ENCODE data around the gene TTC21B. TPM values are rescaled to one million over a fixed set of nuclear protein-coding genes. Genes with fewer than 3 reads are reported as not detected.
"Not testable (repeated sequence)": the region's sequence is repeated elsewhere in the genome, so short reads cannot be mapped to it uniquely, and the experiment has no call there.

The TTC21B gene
- polyA plus RNA-seq, 1 donor, result 20.1 TPM

- no peak for DNase-seq (ENCODE audit: low read depth)
Measured at GRCh38 chr2:165886487-165887146, 67.0 kb downstream of the TTC21B start.

DNA sequence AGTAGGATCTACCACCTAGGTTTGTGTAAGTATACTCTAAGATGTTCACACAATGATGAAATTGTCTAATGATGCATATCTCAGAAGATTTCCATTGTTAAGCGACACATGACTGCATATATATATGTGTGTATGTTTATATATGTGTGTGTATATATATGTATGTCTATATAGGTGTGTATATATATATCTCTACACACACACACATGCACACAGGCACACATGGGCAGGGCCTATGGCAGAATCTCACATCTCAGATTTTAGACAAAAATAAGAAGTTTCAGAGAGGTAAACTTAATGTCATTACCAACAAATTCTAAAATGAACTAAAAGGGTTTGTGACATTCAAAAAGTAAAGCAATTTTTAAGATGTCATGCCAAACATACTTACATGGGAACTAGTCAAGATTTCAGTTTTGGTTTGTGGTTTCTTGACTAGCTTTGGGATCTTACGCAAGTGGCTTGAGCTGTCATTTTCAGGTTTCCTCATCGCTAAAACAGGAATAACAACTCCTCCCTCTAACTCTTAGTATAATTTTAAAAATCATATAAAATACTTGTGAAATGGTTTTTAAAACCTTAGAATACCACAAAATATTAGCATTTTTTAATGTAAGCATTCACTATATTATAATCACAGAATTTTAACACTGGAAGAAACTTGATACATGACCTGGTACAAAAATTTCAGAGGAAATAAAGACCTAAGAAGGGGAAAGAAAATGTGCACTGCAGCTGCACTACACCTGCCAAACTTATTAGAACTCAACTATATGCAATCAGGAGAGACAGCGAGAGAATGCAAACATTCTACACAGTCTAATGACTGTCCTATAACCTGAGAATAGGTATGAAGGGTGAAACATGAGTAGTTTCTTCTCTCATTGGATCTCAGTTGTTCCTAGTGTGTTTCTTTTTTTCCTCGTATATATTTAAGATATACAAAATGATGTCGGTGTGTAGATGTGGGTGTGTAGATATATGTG, 75.7 kb downstream of the TTC21B start:
- DNase-seq (ENCODE audit: low read depth), result no peak

GRCh38 chr2:165876712-165877111, 76.9 kb downstream of the TTC21B start:
- DNase-seq (ENCODE audit: low read depth), result no peak

DNA sequence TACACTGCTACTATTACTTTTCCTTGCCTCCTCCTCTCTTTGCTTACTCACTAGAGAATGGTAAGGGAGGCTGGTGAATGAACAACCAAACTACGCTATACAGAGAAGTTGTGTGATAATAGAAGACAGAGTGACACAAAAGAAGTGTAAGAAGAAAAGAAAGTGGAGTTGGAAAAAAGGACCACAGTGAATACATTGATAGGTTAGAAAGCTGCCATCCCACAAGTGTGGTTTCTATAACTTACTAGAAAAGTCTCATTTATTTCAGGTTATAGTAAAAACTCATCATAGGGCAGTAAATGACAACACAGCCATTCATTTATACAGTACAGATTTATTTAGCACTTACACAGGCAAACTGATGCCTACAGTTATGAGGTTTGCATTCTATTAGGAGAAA, 77.3 kb downstream of the TTC21B start:
- DNase-seq (ENCODE audit: low read depth), result no peak

- no peak for DNase-seq (ENCODE audit: low read depth)
Measured at GRCh38 chr2:165874445-165875039, 79.0 kb downstream of the TTC21B start.

DNA sequence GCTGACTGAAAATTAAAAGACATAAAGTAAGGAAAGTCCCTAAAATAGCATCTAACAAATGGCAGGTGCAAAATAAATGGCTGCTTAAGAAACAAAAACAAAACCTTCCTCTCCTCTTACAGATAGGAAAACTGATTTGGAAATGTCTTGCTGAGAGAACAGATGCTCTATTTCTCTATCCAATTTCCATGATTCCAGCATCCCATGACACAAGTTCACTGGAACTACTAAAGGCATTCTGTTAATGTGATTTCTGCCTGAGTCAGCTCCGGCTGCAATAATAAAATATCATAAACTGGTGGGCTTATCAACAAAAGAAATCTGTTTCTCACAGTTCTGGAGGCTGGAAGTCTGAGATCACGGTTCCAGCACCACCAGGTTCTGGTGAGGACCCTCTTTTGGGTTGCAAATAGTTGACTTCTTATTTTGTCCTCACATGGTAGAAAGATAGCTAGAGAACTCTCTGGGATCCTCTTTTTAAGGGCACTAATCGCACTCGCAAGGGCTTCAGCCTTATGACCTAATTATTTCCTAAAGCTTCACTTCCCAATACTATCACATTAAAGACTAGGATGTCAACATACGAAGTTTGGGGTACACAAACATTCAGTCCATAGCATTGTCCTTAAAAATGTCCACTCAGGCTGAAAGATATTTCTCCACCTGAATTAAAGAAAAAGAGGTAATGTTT, 81.3 kb downstream of the TTC21B start:
- no peak for DNase-seq (ENCODE audit: low read depth)

- no peak for DNase-seq (ENCODE audit: low read depth)
Measured at GRCh38 chr2:165871025-165871424, 82.6 kb downstream of the TTC21B start.

DNA sequence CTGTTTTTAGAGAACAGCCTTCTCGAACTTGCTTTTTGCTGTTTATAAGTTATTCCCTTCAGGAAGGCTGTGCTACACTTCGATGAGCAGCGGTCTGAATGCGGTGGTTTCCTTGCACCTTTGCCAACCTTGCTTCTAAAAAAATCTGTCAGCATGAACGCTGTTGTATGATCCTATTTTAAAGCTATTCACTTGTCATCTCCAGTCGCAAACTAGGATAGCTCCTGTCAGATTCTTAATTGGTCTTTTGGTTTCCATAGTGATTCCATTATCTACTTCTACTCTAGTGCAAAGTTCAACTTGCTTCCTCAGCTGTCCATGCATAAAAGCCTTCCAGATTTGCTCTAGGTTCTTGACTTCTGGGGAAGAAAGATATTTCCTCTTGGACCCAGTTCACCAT, 83.2 kb downstream of the TTC21B start:
- DNase-seq (ENCODE audit: low read depth), result no peak

GRCh38 chr2:165868211-165868610, 85.4 kb downstream of the TTC21B start:
- no peak for DNase-seq (ENCODE audit: low read depth)

- DNase-seq (ENCODE audit: low read depth), result no peak
Measured at GRCh38 chr2:165864296-165864695, 89.3 kb downstream of the TTC21B start.

GRCh38 chr2:165863810-165864261, 89.7 kb downstream of the TTC21B start:
- no peak for DNase-seq (ENCODE audit: low read depth)

- not testable (repeated sequence) for DNase-seq (ENCODE audit: low read depth)
Measured at GRCh38 chr2:165861083-165861482, 92.5 kb downstream of the TTC21B start.

GRCh38 chr2:165859723-165860122, 93.9 kb downstream of the TTC21B start:
- not testable (repeated sequence) for DNase-seq (ENCODE audit: low read depth)

DNA sequence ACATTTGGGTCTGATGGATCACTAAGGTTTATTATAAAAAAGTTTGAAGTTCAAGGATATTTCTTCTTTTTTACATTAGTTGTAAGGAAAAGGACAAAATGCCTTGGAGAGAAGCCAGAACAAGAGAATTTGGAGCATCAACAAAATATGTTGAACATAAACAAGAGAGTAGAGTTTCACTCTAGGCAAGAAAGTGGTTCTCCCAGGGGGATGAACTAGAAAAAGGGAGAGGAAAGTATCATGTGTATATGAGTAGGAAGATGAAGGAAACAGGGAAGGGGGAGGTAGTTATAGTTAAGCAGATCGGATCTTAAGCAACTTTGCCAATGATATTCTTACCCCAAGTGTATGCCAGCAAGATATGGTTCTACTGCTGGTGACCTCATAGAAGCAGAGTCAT, 95.7 kb downstream of the TTC21B start:
- DNase-seq (ENCODE audit: low read depth), result no peak

DNA sequence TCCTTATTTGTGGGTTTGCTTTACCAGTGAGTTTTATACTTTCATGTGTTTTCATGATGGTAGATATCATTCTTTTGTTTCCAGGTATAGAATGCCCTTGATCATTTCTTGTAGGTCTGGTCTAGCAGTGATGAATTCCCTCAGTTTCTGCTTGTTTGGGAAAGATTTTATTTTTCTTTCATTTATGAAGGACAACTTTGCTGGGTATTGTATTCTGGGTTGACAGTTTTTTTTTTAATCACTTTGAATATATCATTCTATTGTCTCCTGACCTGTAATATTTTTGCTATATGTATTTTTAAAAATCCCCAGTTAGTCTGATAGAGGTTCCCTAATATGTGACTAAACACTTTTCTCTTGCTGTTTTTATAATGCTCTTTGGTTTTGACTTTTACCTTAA, 101.2 kb downstream of the TTC21B start:
- no peak for DNase-seq (ENCODE audit: low read depth)

DNA sequence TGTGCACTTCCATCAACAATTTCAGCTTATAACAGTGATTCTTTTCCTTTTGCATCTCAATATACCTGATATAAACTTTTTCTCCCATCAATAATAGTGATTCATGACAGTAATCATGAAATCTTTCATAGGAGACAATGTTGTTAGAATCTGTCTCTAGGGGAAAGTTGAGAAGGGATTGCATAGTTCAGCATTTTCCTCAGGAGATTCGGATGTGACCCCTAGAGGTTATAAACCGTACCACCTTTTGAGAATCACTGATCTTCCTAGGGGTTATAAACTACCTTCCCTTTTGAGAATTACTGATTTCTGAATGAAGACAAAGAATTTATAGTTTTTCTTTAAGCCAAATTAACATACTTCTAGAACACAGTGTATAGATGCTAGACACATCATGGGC, 106.6 kb downstream of the TTC21B start:
- no peak for DNase-seq (ENCODE audit: low read depth)

GRCh38 chr2:165846056-165846455, 107.5 kb downstream of the TTC21B start:
- DNase-seq (ENCODE audit: low read depth), result no peak

DNA sequence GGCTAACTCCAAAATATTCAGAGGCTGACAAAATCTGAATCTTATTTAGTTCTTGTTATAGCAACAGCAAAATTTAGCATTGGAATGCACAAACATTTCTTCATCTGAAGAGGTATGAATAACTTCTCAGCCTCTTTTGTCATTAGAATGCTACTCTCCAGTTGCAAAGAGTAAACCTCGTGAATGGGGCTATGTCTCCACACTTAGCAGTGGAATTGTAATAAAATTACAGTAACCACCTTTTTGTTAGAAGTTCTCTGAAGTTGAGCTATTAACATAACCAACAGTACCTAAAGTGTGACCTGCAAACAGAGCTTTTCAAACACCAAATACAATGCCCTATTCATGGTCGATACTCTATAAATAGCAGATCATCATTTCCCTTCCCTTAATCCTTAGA, 109.4 kb downstream of the TTC21B start:
- DNase-seq (ENCODE audit: low read depth), result no peak

DNA sequence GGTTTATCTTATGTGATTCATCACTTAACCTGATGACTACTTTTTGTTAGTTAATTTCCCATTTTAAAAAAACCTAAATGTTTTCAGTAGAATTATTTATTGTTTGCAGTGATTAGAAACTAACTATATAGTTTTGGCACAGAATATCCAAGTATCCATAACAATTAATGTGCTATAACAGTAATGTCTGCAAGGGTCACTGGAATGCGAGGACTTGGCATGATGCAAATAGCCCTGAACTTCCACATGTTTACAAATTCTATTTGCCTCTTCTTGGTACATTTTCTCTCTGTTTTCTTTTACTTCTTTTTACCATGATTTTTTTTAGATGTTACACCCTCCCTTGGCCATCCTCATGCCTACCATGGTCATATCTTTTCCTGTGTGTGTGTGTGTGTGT, 110.2 kb downstream of the TTC21B start:
- DNase-seq (ENCODE audit: low read depth), result no peak

DNA sequence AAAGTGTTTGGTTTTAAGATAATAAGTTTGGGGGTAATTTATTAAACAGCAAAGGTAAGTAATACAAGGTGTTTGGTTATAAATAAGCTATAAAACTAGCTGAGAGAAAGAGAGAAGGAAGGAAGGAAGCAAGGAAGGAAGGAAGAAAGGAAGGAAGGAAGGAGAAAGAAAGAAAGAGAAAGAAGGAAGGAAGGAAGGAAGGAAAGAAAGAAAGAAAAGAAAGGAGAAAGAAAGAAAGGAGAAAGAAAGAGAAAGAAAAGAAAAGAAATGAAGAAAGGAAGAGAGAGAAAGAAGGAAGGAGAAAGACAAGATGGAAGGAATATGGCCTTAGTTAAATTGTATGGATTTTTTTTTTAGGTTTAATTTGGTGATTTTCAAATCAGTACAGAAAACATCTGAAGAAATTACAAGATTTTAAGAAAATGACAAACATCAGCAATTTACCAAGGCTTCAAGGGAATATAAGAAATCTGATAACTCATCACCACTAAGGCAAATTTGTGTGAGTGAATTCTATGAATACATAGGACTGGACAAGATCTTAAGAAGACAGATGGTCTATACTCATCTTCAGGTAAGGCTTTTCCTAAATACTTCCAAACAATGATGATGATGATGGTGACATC, 113.1 kb downstream of the TTC21B start:
- no peak for DNase-seq (ENCODE audit: low read depth)

DNA sequence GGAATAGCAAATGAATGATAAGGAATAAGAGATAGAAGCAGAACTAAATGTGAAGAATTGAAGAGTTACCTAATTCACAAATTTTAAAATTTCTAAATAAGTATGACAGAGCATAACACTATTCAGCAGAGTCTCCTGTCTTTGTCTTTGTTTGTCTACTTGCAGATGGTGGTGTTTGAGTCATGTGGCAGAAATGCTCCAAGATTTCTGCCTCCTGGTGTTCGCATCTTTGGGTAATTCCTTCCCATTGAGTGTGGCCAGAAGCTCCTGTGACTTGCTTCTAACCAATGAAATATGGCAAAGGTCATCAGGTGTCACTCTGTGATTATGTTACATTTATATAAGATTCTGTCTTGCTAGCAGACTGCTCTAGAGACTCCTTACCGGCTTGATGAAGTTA, 114.0 kb downstream of the TTC21B start:
- no peak for DNase-seq (ENCODE audit: low read depth)

Measured in forelimb muscle (tissue), 1 donor.